GM21529 (cell line): ENCODE results near the gene CCDC138.
"Not testable (repeated sequence)": the region's sequence is repeated elsewhere in the genome, so short reads cannot be mapped to it uniquely, and the experiment has no call there.

Experiments
- ATAC-seq: cut with Tn5 transposase; IDR thresholded peaks from one replicate; pipeline ENCODE4 v1.9.1; 2021; ENCODE audit not compliant: unreplicated experiment

CCDC138 gene, protein sequence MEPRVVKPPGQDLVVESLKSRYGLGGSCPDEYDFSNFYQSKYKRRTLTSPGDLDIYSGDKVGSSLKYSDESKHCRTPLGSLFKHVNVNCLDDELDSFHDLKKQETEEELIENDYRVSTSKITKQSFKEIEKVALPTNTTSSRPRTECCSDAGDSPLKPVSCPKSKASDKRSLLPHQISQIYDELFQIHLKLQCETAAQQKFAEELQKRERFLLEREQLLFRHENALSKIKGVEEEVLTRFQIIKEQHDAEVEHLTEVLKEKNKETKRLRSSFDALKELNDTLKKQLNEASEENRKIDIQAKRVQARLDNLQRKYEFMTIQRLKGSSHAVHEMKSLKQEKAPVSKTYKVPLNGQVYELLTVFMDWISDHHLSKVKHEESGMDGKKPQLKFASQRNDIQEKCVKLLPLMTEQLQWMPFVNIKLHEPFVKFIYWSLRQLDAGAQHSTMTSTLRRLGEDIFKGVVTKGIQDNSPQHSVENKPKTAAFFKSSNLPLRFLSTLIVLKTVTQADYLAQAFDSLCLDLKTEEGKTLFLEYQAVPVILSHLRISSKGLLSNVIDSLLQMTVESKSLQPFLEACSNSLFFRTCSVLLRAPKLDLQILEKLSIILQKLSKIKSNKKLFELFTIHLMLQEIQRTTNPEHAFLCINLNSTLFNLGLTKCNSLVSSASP

DNA sequence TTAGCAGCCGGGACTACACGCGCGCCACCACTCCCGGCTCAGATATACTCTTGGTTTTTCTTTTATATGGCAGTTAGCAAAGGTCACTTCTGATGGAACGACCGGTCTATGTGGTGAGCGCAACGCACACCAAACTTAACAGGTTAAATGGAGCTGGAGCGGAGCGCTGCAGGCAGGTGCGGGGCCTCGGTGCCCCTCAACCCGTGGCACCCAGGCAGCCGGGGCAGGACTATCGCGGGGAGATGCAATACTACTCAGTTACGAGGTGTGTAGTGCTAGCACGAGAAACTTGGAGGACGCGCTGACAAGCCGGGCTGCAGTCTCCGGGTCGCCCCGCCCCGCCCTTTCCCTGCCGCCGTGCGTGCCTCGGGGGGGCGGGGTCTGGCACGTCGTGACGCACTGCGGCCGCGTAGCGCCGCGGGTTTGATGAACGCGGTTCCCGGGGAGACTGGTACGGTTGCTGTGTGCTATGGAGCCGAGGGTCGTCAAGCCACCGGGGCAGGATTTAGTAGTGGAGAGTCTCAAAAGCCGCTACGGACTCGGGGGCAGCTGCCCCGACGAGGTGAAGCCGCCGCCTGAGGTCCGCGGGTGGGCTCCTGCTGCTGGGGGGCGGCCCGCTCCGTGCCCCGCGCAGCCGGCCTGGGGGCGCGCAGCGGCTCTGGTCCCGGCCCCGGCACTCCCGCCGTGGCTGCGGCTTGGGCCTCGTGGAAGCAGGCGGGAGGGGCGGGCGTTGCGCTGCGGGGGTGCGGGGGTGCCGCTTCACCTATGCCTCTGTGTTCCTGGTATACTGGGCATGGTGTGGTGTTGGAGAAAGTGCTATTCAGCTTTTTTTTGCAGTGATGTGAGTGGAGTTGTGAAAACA lies at the start of gene CCDC138:
CCDC138 (plus strand) TSS at position 418 of the 862 bp plus-strand sequence; CDS start at position 470, 52 bp downstream.
- peak; percentile 94 for ATAC-seq

DNA sequence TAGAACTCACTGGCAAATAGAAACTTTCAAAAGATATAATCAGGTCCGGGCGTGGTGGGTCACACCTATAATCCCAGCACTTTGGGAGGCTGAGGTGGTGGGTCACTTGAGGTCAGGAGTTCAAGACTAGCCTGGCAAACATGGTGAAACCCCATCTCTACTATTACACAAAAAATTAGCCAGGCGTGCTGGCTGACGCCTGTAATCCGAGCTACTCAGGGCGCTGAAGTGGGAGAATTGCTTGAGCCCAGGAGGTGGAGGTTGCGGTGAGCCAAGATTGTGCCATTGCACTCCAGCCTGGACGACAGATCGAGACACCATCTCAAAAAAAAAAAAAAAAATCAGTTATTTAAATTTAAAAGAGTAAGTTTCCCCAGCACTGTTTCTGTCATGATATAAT lies 28.6 kb upstream of the CCDC138 start:
- ATAC-seq, result not testable (repeated sequence)

DNA sequence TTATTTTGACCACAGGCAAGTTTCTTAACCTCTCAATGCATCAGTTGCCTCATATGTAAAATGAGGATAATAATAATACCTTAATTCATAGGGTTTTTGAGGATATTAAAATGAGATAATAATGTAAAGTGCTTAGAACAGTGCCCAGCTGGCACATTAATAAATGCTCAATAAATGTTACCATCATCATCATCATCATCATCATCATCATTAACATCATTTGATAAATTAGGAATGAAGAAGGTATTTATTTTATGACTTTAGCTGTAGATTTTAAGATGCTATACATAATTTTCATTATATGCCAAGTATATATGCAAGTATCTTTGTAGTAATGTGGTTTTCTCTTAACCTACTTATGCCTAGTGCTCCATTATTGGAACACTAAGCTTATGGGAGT lies 24.0 kb upstream of the CCDC138 start:
- not testable (repeated sequence) for ATAC-seq

DNA sequence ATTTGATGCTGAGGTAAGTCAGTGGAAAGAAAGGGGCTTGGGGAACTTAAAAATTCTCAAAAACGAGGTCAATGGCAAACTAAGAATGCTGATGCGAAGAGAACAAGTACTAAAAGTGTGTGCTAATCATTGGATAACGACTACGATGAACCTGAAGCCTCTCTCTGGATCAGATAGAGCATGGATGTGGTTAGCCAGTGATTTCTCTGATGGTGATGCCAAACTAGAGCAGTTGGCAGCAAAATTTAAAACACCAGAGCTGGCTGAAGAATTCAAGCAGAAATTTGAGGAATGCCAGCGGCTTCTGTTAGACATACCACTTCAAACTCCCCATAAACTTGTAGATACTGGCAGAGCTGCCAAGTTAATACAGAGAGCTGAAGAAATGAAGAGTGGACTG lies 19.9 kb upstream of the CCDC138 start:
- not testable (repeated sequence) for ATAC-seq

DNA sequence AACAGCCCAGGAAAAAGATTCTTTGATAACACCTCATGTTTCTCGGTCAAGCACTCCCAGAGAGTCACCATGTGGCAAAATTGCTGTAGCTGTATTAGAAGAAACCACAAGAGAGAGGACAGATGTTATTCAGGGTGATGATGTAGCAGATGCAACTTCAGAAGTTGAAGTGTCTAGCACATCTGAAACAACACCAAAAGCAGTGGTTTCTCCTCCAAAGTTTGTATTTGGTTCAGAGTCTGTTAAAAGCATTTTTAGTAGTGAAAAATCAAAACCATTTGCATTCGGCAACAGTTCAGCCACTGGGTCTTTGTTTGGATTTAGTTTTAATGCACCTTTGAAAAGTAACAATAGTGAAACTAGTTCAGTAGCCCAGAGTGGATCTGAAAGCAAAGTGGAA lies 18.7 kb upstream of the CCDC138 start:
- not testable (repeated sequence) for ATAC-seq

DNA sequence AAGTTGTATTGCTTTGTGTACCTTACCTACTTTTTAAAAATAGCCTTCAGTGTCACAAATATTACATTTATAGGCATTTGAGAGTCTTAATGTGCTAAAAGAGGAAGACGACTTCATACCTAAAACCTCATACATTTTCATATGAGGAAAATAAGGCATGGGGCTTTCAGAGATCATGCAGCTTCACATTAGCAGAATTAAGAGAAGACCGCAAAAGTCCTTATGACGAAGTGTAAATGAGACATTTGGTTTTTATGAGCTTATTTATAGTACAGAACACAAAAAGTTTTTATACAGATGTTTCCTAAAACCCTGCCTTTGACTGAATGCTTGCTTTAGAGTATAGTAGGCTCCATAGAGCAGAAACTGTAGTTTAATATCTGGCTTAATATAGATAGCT lies 10.1 kb upstream of the CCDC138 start:
- peak; percentile 84 for ATAC-seq

DNA sequence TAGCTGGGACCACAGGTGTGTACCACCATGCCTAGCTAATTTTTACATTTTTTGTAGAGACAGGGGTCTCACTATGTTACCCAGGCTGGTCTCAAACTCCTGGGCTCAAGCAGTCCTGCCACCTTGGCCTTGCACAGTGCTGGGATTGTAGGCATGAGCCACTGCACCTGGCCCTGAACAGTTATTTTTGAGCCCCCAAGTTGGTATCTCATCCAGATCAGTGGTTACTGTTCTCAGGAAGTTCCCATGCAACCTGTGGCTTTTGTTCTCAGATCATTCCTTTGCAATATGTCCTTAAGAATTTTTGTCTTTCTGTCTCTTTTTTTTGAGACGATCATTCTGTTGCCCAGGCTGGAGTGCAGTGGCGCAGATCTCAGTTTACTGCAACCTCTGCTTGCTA lies 7.7 kb upstream of the CCDC138 start:
- ATAC-seq, result no peak

DNA sequence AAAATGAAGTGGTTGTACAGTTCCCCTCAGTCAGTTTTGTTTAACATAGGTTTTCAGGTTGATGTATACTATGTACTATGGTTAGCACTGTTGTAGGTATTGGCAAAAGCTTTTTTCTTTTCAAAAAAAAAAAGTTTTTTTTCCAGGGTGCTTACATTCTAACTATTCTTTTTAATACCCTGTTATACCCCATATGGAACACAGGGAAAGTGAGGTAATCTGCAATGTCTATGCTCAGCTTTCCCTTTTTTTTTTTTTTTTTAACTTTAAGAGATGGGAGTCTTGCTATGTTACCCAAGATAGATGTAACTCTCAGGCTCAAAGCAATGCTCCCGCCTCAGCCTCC lies 590 bp upstream of the CCDC138 start:
- no peak for ATAC-seq

DNA sequence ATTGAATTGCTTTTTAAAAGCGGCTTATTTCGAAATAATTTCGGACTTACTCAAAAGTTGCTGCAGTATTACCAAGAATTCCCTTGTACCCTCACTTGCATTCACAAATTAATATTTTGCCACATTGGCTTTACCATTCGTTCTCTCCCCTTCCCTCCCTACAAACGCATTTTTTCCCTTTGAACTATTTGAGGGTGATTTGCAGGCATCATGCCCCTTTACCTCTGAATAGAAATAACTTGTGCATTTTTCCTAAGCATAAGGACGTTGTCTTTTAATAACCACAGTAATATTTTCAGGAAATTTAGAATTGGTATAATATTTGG lies 608 bp downstream of the CCDC138 start:
- no peak for ATAC-seq

DNA sequence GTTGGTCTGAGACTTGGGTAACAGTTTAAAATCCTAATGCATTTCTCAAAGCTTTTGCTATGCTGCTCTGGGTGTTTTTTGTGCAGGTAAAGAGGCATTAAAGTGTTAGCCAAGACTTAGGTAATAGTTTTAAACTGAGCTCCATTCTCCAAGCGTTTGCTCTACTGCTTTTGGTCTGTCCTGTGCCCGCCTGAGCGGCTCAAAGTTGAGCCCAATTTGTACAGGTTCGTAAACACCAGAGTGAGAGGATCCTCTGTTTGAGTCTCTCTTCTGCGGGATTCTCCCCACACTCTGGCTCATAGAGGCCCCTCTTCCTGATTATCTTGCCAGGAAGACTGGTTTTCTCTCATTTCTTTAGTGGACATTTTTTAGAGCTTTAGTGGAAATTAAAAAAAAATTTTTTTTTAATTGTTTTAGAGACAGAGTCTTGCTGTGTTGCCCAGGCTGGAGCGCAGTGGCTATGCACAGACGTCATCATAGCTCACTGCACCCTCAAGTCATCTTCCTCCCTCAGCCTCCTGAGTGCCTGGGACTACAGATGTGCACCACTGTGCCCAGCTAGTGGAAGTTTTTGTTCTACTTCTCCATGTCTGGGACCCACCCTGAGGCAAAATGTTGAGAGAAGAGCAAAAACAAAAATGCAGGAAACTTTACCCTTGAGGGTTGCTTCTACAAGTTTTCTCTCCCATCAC lies 16.6 kb downstream of the CCDC138 start:
- no peak for ATAC-seq

DNA sequence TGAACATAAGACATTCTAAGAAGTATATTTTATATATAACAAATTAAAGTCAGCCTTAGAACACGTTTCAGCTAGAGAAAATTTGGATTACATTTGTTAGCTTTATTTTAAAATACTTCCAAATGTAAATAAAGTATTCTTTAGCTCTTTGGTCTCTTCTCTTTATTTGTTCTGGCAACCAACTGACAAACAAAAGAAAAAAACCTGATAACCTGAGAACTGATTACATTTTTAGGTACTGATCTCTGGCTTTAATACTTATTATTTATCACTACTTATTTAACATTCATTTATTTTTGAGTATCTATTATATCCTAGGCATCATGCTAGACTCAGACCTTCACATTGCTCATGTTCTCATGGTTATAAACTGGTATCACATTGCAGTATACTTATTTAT lies 18.5 kb downstream of the CCDC138 start:
- ATAC-seq, result no peak

DNA sequence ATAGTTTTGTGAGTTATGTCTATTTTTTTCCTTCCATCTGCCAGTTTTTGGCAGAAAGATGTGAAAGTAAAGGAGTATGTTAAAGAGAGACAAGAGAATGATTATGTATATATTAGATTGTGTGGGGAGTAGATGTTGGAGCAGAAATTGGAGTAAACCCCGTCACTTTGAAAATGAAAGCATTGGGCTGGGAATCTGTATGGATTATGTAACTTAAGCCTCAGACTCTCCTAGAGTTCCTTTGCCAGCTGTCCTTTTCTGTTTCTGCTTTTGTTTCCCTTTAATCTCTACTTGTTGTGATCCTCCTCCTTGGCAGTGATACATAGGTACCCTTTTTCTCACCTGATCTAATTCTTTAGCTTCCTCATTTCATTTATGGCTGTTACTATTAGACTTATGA lies 19.2 kb downstream of the CCDC138 start:
- no peak for ATAC-seq

DNA sequence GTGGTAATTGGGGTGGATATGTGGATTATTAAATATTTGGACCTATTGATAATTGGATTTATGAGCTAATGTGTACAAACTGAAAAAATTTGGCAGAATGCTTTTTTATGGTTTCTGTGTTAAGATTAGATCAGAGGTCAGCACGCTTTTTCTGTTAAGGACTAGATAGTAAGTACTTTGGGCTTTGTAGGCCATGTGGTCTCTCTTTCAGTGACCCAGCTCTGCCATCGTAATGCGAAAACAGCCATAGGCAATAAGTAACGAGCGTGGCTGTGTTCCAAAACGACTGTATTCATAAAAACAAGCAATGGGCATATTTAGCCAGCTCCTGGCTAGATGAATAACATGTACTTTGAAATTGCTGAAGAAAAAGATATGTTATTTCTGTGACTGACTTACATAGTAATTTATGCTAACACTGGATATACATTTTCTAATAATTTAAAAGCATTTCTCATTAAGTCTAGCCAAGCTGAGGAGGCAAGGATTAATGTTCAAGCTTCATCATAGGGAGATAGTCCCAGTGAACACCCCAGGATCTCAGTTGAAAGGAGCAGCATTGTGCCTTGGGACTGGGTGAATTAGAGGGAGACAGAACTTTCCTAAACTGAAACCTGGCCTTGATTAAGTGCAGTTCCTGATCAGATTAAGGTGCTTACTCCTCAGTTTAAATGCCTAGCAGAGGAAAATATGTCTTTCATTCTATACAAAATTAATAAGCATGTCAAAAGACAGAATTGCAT lies 20.0 kb downstream of the CCDC138 start:
- ATAC-seq, result no peak

DNA sequence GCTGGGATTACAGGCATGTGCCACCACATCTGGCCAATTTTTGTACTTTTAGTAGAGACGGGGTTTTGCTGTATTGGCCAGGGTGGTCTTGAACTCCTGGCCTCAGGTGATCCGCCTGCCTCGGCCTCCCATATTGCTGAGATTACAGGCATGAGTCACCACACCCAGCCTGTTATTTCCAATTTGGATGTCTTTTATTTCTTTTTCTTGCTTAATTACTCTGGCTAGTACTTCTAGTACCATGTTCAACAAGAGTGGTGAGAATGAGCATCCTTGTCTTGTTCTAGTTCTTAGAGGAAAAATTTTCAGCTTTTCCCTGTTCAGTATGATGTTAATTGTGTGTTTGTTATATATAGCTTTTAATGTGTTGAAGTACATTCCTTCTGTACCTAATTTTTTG lies 23.4 kb downstream of the CCDC138 start:
- no peak for ATAC-seq

DNA sequence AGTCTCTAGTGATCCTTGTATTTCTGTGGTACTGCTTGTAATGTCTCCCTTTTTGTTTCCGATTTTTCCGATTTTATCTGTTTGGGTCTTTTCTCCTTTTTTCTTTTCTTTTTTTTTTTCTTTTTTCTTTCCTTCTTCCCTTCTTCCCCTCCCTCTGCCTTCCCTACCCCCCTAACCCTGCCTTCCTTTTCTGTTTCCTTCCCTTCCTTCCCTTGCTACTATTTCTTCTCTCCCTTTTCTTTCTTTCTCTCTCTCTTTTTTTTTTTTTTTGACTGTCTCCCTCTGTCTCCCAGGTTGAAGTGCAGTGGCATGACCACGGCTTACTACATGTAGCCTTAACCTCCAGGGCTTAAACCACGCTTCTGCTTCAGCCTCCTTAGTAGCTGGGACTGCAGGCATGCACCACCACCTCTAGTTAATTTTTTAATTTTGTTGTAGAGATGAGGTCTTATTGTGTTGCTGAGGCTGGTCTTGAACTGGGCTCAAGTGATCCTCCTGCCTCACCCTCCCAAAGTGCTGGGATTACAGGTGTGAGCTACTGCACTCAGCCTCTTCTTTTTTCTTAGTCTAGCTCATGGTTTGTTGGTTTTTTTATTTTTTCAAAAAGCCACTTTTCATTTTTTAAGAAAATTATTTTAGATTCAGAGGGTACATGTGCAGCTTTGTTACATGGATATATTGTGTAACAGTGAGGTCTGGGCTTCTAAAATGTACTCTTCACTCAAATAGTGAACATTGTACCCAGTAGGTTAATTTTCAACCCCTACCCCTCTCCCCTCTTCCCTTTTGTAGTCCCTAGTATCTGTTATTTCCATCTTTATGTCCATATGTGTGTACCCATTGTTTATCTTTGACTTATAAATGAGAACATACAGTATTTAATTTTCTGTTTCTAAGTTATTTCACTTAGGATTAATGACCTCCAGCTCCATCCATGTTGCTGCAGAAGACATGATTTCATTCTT lies 24.7 kb downstream of the CCDC138 start:
- no peak for ATAC-seq

DNA sequence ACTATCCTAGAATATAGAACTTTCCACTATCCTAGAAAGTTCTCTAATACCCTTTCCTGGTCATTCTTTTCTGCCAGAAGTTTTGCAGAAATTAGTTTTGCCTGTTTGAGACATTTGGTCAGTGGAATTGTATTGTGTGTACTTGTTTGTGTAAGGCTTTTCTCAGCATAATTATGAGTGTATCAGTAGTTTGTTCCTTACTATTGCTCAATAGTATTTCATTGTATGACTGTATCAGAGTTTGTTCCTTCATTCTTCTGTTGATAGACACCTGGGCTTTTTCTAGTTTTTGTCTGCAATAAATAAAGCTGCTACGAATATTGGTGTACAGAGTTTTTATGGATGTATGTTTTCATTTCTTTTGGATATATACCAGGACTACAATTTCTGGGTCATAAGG lies 27.2 kb downstream of the CCDC138 start:
- ATAC-seq, result no peak

DNA sequence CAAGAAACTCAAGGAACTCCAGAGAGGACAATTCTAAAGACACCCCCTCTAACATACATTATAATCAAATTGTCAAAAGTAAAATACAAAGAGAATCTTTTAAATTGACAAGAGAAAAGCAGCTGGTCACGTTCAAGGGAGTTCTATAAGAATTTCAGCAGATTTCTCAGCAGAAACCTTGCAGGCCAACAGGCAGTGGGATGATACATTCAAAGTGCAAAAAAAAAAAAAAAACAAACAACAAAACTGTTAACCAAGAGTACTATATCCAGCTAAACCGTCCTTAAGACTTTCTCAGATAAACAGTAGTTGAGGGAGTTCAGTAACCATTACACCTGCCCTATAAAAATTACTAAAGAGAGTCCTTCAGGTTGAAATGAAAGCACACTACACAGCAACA lies 33.9 kb downstream of the CCDC138 start:
- no peak for ATAC-seq

DNA sequence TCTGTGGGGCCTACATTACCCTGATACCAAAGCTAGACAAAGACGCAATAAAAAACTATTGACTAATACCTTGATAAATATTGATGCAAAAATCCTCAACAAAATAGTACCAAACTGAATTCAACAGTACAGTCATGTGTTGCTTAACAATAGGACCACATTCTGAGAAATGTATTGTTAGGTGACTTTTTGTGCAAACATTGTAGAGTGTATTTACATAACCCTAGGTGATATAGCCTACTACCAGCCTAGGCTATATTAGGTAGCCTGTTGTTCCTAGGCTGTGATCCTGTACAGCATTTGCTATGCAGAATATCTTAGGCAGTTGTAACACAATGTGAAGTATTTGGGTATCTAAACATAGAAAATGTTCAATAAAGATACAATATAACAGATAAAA lies 36.7 kb downstream of the CCDC138 start:
- ATAC-seq, result no peak

DNA sequence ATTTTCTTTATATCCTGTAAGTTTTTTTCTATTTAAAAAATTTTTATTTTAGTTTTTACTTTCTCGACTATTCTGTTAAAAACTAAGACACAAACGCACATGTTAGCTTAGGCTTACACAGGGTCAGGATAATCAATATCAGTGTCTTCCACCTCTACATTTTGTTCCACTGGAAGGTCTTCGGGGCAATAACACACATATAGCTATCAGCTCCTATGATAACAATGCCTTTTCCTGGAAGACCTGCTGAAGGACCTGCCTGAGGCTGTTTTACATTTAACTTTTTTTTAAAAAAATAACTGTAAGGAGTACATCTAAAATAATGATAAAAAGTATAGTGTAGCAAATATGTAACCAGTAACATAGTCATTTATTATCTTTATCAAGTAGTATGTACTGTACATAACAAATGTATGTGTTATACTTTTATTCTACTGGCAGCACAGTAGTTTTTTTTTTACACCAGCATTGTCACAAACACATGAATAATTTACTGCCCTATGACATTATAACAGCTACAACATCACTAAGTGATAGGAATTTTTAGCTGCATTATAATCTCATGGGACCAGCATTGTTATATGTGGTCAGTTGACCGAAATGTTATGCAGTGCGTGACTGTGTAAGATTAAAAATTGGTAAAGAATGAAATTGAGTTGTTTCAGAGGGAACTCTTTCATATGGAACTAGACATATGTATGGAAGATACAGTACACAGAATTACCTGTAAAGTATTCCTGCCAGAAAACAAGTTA lies 37.9 kb downstream of the CCDC138 start:
- ATAC-seq, result no peak
